HCT116 (cell line): ENCODE data around the gene PPP2CA.

ENCODE experiments used
- EZH2 ChIP-seq: fragments of 200-600 bp; sonication (generic); IDR thresholded peaks from 2 replicates; pipeline ENCODE4 v1.6.1; 2017; ENCODE audit warnings: antibody characterized with exemption, mixed run types
- EZH2phosphoT487 ChIP-seq: fragments of 200-600 bp; IDR thresholded peaks from 2 replicates; pipeline ENCODE4 v1.6.1; 2018; ENCODE audit warnings: antibody characterized with exemption, borderline replicate concordance
- FOSL1 ChIP-seq: IDR thresholded peaks from 2 replicates; pipeline ENCODE4 v1.6.1; 2012; ENCODE audit warnings: low read depth
- POLR2A ChIP-seq: IDR thresholded peaks from 2 replicates; pipeline ENCODE4 v1.7.0; 2011; ENCODE audit warnings: borderline replicate concordance; ENCODE audit not compliant: insufficient read depth, insufficient read length; ENCODE audit errors: extremely low read depth
- POLR2AphosphoS5 ChIP-seq: IDR thresholded peaks from 2 replicates; pipeline ENCODE4 v1.6.1; 2011; ENCODE audit warnings: mild to moderate bottlenecking, low read depth, low read length, moderate library complexity
- RAD21 ChIP-seq: IDR thresholded peaks from 2 replicates; pipeline ENCODE4 v1.6.1; 2012; ENCODE audit warnings: low read depth, mild to moderate bottlenecking
- REST ChIP-seq: IDR thresholded peaks from 2 replicates; pipeline ENCODE4 v1.6.1; 2012; ENCODE audit warnings: low read depth
- SP1 ChIP-seq: IDR thresholded peaks from 2 replicates; pipeline ENCODE4 v1.6.1; 2012; ENCODE audit warnings: low read depth
- SRF ChIP-seq: IDR thresholded peaks from 2 replicates; pipeline ENCODE4 v1.6.1; 2012; ENCODE audit warnings: low read depth
- YY1 ChIP-seq: IDR thresholded peaks from 2 replicates; pipeline ENCODE4 v1.6.1; 2011; ENCODE audit warnings: low read length, low read depth, moderate library complexity, mild to moderate bottlenecking; ENCODE audit not compliant: insufficient replicate concordance; ENCODE audit errors: extremely low read depth
- ZBTB33 ChIP-seq: IDR thresholded peaks from 2 replicates; pipeline ENCODE4 v1.6.1; 2011; ENCODE audit warnings: mild to moderate bottlenecking, low read length, moderate library complexity; ENCODE audit not compliant: insufficient replicate concordance; ENCODE audit errors: extremely low read depth
- ZFX ChIP-seq: fragments of 450-650 bp; IDR thresholded peaks from 2 replicates; pipeline ENCODE4 v1.6.1; 2017
- TF ChIP-seq, protein P1 (sequence below), 3 experiments: fragments of 200-600 bp in 1 of 3; sonication (generic) in 1 of 3; IDR thresholded peaks in 2 of 3; conservative IDR thresholded peaks in 1 of 3; 2 replicates each; pipeline ENCODE4 v1.5.1; 2012 to 2017; ENCODE audit warnings: low read depth in 2 of 3, low read length in 2 of 3, antibody characterized with exemption in 1 of 3, borderline replicate concordance in 1 of 3, control low read depth in 1 of 3, mild to moderate bottlenecking in 1 of 3, mixed read lengths in 1 of 3, mixed run types in 1 of 3, moderate library complexity in 1 of 3; ENCODE audit not compliant: insufficient read depth in 1 of 3

DNA sequence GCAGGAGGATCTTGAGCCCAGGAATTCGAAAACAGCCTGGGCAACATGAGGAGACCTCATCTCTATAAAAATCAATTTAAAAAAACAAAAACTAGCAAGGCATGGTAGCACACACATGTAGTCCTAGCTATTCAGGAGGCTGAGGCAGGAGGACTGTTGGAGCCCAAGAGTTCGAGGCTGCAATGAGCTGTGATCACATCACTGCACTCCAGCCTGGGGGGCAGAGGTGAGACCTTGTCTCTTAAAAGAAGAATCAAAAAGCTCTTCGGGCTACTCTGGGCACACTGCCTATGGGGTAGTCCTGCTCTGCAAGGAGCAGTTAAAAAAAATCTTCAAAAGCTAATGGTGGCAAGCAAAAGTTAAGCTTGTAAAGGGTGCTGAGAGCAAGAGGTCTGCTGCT, 72.6 kb downstream of the PPP2CA start:
- TF ChIP-seq EZH2 (no peak), POLR2AphosphoS5 (no peak), YY1 (no peak), SP1 (no peak), FOSL1 (no peak), POLR2A (no peak), ZBTB33 (no peak), SRF (no peak), ZFX (no peak), RAD21 (no peak), EZH2phosphoT487 (no peak), REST (no peak)
- TF ChIP-seq, protein P1, sequence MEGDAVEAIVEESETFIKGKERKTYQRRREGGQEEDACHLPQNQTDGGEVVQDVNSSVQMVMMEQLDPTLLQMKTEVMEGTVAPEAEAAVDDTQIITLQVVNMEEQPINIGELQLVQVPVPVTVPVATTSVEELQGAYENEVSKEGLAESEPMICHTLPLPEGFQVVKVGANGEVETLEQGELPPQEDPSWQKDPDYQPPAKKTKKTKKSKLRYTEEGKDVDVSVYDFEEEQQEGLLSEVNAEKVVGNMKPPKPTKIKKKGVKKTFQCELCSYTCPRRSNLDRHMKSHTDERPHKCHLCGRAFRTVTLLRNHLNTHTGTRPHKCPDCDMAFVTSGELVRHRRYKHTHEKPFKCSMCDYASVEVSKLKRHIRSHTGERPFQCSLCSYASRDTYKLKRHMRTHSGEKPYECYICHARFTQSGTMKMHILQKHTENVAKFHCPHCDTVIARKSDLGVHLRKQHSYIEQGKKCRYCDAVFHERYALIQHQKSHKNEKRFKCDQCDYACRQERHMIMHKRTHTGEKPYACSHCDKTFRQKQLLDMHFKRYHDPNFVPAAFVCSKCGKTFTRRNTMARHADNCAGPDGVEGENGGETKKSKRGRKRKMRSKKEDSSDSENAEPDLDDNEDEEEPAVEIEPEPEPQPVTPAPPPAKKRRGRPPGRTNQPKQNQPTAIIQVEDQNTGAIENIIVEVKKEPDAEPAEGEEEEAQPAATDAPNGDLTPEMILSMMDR (IDR thresholded peaks at IDR 0.05 in 2 of 3, conservative IDR thresholded peaks at IDR 0.05 in 1 of 3; ENCODE audit: borderline replicate concordance in 1 of 3, insufficient read depth in 1 of 3, low read depth in 2 of 3, low read length in 2 of 3) = no peak
